SK-N-SH (cell line): ENCODE results near the gene SAT1. TPM values are rescaled to one million over a fixed set of nuclear protein-coding genes. Genes with fewer than 3 reads are reported as not detected.

Source experiments
- CTCF ChIA-PET: fragments of 300-600, 350-600 bp; formaldehyde crosslinking; extraction: SDS; loops from one replicate; lab custom pipeline; 2021; lab: Yijun Ruan, JAX
- POLR2A ChIA-PET: fragments of 350-600 bp; sonication (Branson Sonifier 250); formaldehyde crosslinking; extraction: SDS; loops from one replicate; lab custom pipeline; 2020; ENCODE audit warnings: antibody characterized with exemption, inconsistent platforms; lab: Yijun Ruan, JAX
- DNase-seq: peaks from one replicate; pipeline ENCODE4 v3.0.0; 2012
- H2AFZ ChIP-seq: fragments of 200-600 bp; sonication (generic); 2 replicates; pipeline ENCODE4 v1.8.1; 2016; ENCODE audit warnings: antibody characterized with exemption, mild to moderate bottlenecking, low read depth
- H3F3A ChIP-seq: fragments of 200-600 bp; sonication (generic); replicated peaks from 2 replicates; pipeline ENCODE3; 2016; ENCODE audit warnings: antibody characterized with exemption, mild to moderate bottlenecking; ENCODE audit not compliant: insufficient read depth
- H3K27ac ChIP-seq, 2 experiments: fragments of 200-500 bp in 1 of 2; fragments of 200-600 bp in 1 of 2; sonication (Bioruptor generic) in 1 of 2; sonication (generic), shearing (Covaris generic) in 1 of 2; 2 replicates each; pipeline versions ENCODE4 v1.5.1 to v1.6.1; 2014 to 2016; ENCODE audit warnings: low read depth in 2 of 2, inconsistent platforms in 1 of 2, low read length in 1 of 2, mild to moderate bottlenecking in 1 of 2, mixed read lengths in 1 of 2
- H3K27me3 ChIP-seq: fragments of 200-600 bp; sonication (generic), shearing (Covaris generic); 2 replicates; pipeline ENCODE4 v1.6.1; 2016; ENCODE audit warnings: mixed run types; ENCODE audit not compliant: insufficient read depth
- H3K36me3 ChIP-seq, 2 experiments: fragments of 200-500 bp in 1 of 2; fragments of 200-600 bp in 1 of 2; sonication (Bioruptor generic) in 1 of 2; sonication (generic) in 1 of 2; replicated peaks in 1 of 2; 2 replicates each; pipeline versions ENCODE3 to v1.5.1; 2014 to 2016; ENCODE audit warnings: low read length in 1 of 2, mild to moderate bottlenecking in 1 of 2; ENCODE audit not compliant: insufficient read depth in 2 of 2, control insufficient read depth in 1 of 2
- H3K4me1 ChIP-seq, 2 experiments: fragments of 200-500 bp in 1 of 2; fragments of 200-600 bp in 1 of 2; sonication (Bioruptor generic) in 1 of 2; sonication (generic), shearing (Covaris generic) in 1 of 2; 2 replicates each; pipeline versions ENCODE4 v1.5.1 to v1.6.1; 2014 to 2016; ENCODE audit warnings: low read depth in 1 of 2, low read length in 1 of 2, mixed run types in 1 of 2; ENCODE audit not compliant: insufficient read depth in 2 of 2, control insufficient read depth in 1 of 2
- H3K4me2 ChIP-seq: fragments of 200-600 bp; sonication (generic), shearing (Covaris generic); 2 replicates; pipeline ENCODE4 v1.6.1; 2017; ENCODE audit warnings: mixed run types
- H3K4me3 ChIP-seq, 2 experiments: fragments of 200-500 bp in 1 of 2; fragments of 200-600 bp in 1 of 2; sonication (Bioruptor generic) in 1 of 2; sonication (generic), shearing (Covaris generic) in 1 of 2; 2 replicates each; pipeline versions ENCODE4 v1.5.1 to v1.8.1; 2014 to 2016; ENCODE audit warnings: low read depth in 2 of 2, inconsistent platforms in 1 of 2, low read length in 1 of 2, mild to moderate bottlenecking in 1 of 2, mixed read lengths in 1 of 2, moderate library complexity in 1 of 2
- H3K79me2 ChIP-seq: fragments of 200-600 bp; sonication (generic); 2 replicates; pipeline ENCODE4 v1.8.1; 2017; ENCODE audit warnings: mild to moderate bottlenecking; ENCODE audit not compliant: insufficient read depth
- H3K9ac ChIP-seq: fragments of 200-600 bp; sonication (generic); 2 replicates; pipeline ENCODE4 v1.6.1; 2017; ENCODE audit warnings: mixed run types
- H3K9me2 ChIP-seq: fragments of 200-600 bp; sonication (generic); 2 replicates; pipeline ENCODE4 v1.6.1; 2017; ENCODE audit warnings: mixed run types
- H3K9me3 ChIP-seq: fragments of 200-600 bp; sonication (generic); 2 replicates; pipeline ENCODE4 v1.6.1; 2017; ENCODE audit warnings: mixed run types, mild to moderate bottlenecking, moderate library complexity
- H4K20me1 ChIP-seq: fragments of 200-600 bp; sonication (generic); 2 replicates; pipeline ENCODE4 v1.6.1; 2017; ENCODE audit warnings: mild to moderate bottlenecking, mixed run types; ENCODE audit not compliant: insufficient read depth
- CHD2 ChIP-seq: fragments of 150-350 bp; IDR thresholded peaks from 2 replicates; pipeline ENCODE4 v1.6.1; 2018; ENCODE audit warnings: low read length; ENCODE audit not compliant: partially characterized antibody
- EP300 ChIP-seq, 2 experiments: IDR thresholded peaks; 2 replicates each; pipeline versions ENCODE4 v1.4.0 to v1.6.1; 2012; ENCODE audit warnings: borderline replicate concordance in 1 of 2, low read depth in 1 of 2, low read length in 1 of 2
- FOSL2 ChIP-seq: IDR thresholded peaks from 2 replicates; pipeline ENCODE4 v1.4.0; 2012; ENCODE audit warnings: low read depth, mild to moderate bottlenecking, moderate library complexity, borderline replicate concordance
- FOXM1 ChIP-seq: IDR thresholded peaks from 2 replicates; pipeline ENCODE4 v1.4.0; 2012; ENCODE audit warnings: low read depth, mild to moderate bottlenecking
- JUND ChIP-seq: IDR thresholded peaks from 2 replicates; pipeline ENCODE4 v1.4.0; 2012
- NFIC ChIP-seq: IDR thresholded peaks from 2 replicates; pipeline ENCODE4 v1.4.0; 2012; ENCODE audit warnings: borderline replicate concordance
- PBX3 ChIP-seq: IDR thresholded peaks from 2 replicates; pipeline ENCODE4; 2012
- SMC3 ChIP-seq: IDR thresholded peaks from 2 replicates; pipeline ENCODE4 v1.6.1; 2012; ENCODE audit warnings: low read depth, low read length, improper control_type of control experiment
- WGBS: methylation state at CpG from one replicate; pipeline ENCODE4 v1.1.6; 2017; ENCODE audit warnings: low lambda C conversion rate; 5-methylcytosine and 5-hydroxymethylcytosine counted together
- polyA plus RNA-seq, 3 experiments: library from polyadenylated mRNA; depleted of rRNA; stranded (reverse); fragments of >200 nt; gene quantifications; 2 replicates each; pipeline ENCODE4 v1.2.3, GENCODE V29; 2012

Gene SAT1
- polyA plus RNA-seq, 1 of the 3 experiments (the other 2 are of a cell fraction), result 131 TPM

GRCh38 chrX:23759821-23760220 is 23.2 kb upstream of the SAT1 start:
- Histone ChIP-seq H3K27ac (no peak overlapping the region), H3K4me2 (no peak overlapping the region), H2AFZ (no peak overlapping the region), H4K20me1 (no peaks in the 10 kb centered on the region), H3K4me1 (no peaks in the 10 kb centered on the region), H3K79me2 (no peaks in the 10 kb centered on the region), H3K27me3 (no peaks in the 10 kb centered on the region), H3K9ac (no peak overlapping the region), H3K36me3 (no peaks in the 10 kb centered on the region), H3K4me3 (no peak overlapping the region), H3K9me3 (no peaks in the 10 kb centered on the region), H3F3A (no peaks in the 10 kb centered on the region), H3K9me2 (no peaks in the 10 kb centered on the region)
- TF ChIP-seq NFIC (no peak), EP300 (IDR thresholded peaks at IDR 0.05; ENCODE audit: borderline replicate concordance in 1 of 2, low read depth in 1 of 2, low read length in 1 of 2) (no peak), FOXM1 (no peak)
- 38% methylated on average over 2 of the region's 2 CpGs for WGBS
- ChIA-PET CTCF (interaction anchor here (1.0 kb wide), 1 partner anchor 142 kb away, joined by 3 read pairs; no protein-coding TSS in a partner anchor), POLR2A (no interaction called here)
- no peak for DNase-seq

DNA sequence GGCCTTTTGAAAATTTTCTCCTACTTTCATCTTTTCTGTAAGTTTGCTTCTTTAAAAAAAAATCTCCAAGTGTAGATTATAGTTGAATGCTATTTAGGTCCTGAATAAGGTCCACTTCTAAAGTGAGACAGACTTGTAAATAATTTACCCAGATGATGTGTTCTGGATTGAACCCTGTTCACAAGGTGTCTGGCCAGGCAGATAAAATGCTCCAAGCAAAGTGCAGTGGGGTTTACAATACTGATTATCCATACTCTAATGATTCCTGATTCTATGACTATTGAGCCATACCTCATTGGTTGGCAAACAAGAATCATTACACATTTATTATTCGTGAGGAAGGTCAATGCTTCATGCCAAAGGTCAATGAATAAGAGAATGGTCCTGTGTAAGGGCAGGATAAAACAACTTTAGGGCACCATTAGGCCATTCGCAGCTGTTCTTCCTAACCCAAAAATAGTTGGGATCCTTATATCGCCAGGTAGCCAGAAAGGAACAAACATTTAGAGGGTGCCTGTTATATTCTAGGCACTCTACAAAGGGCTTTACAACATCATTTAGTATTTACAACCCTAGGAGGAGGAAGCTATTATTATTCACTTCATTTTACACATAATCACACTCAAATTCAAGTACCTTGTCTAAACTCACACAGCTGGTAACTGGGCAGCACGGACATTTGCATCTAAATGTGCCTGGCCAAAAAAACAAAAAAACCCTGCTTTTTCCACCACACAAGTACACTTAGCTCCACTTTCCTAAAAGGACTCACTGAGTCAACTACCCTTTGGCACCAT is 18.6 kb upstream of the SAT1 start:
- H3K4me2 ChIP-seq, result no peak overlapping the region

GRCh38 chrX:23765449-23765848 is 17.5 kb upstream of the SAT1 start:
- no peaks in the 10 kb centered on the region for H4K20me1 ChIP-seq
- 17% methylated on average over 5 of the region's 5 CpGs for WGBS
- H3K4me2 ChIP-seq, result 0 out of 2 replicates have a peak overlapping the region, but pooled peaks have one; percentile 12
- CTCF ChIA-PET, result interaction anchor here (1.1 to 2.6 kb wide), 4 partner anchors 8 to 137 kb away, joined by 3 to 10 read pairs (median 6); partner anchors contain the start of gene SAT1
- H3K27me3 ChIP-seq, result no peaks in the 10 kb centered on the region
- TF ChIP-seq FOSL2 (peak; percentile 47; the same call in 1 of the 2 replicates), JUND (0 out of 2 replicates have a peak, but pooled peaks have one; percentile 36), NFIC (no peak)
- TF ChIP-seq, all 33 proteins: peak for 2
- Histone ChIP-seq H3K36me3 (no peaks in the 10 kb centered on the region), H3K79me2 (no peaks in the 10 kb centered on the region), H3F3A (peaks cover 6% of the 10 kb centered on the region), H2AFZ (no peak overlapping the region), H3K4me3 (no peak overlapping the region), H3K27ac (0 out of 4 replicates have a peak overlapping the region, but pooled peaks of 1 of the 2 experiments have one; percentile 26), H3K9ac (no peak overlapping the region), H3K9me2 (no peaks in the 10 kb centered on the region), H3K9me3 (no peaks in the 10 kb centered on the region), H3K4me1 (no peaks in the 10 kb centered on the region; a peak in 1 of 4 replicates)
- DNase-seq, result no peak
- POLR2A ChIA-PET, result no interaction called here

More for the DNA sequence above, 18.6 kb upstream of the SAT1 start:
- no peaks in the 10 kb centered on the region for H3K27me3 ChIP-seq
- no peak overlapping the region for H3K4me3 ChIP-seq
- H3K79me2 ChIP-seq, result no peaks in the 10 kb centered on the region
- H3K36me3 ChIP-seq, result no peaks in the 10 kb centered on the region
- no peaks in the 10 kb centered on the region for H3K9me2 ChIP-seq
- no peak overlapping the region for H3K27ac ChIP-seq
- H3K9ac ChIP-seq, result no peak overlapping the region
- H3K9me3 ChIP-seq, result no peaks in the 10 kb centered on the region
- POLR2A ChIA-PET, result no interaction called here
- TF ChIP-seq SMC3 (no peak), PBX3 (no peak), CHD2 (no peak)
- no peaks in the 10 kb centered on the region; a peak in 1 of 4 replicates for H3K4me1 ChIP-seq
- H3F3A ChIP-seq, result peaks cover 6% of the 10 kb centered on the region
- H4K20me1 ChIP-seq, result no peaks in the 10 kb centered on the region
- CTCF ChIA-PET, result no interaction called here
- DNase-seq, result no peak
- 62% methylated on average over 4 of the region's 4 CpGs for WGBS
- no peak overlapping the region for H2AFZ ChIP-seq
